Endodermal cell (in vitro differentiated cells): ENCODE data around the gene RAB26. TPM values are rescaled to one million over a fixed set of nuclear protein-coding genes. Genes with fewer than 3 reads are reported as not detected.

Experiments used
- DNase-seq: peaks from one replicate; pipeline ENCODE4 v3.0.0-alpha.2; 2017
- H3K27ac ChIP-seq: 2 replicates; pipeline ENCODE4 v1.5.1; 2013; ENCODE audit warnings: mild to moderate bottlenecking, low read depth, low read length, moderate library complexity
- H3K27me3 ChIP-seq: 2 replicates; pipeline ENCODE4 v1.6.1; 2013; ENCODE audit warnings: mild to moderate bottlenecking, low read length, moderate library complexity; ENCODE audit not compliant: insufficient read depth, control insufficient read depth, poor library complexity, severe bottlenecking
- H3K36me3 ChIP-seq: 2 replicates; pipeline ENCODE4 v1.7.0; 2013; ENCODE audit warnings: mild to moderate bottlenecking, low read length, moderate library complexity; ENCODE audit not compliant: control insufficient read depth, insufficient read depth
- H3K4me1 ChIP-seq: one replicate; pipeline ENCODE4 v1.7.0; 2013; ENCODE audit warnings: low read length; ENCODE audit not compliant: control insufficient read depth, insufficient read depth
- H3K4me3 ChIP-seq: 2 replicates; pipeline ENCODE4 v1.5.1; 2013; ENCODE audit warnings: mild to moderate bottlenecking, low read length, moderate library complexity
- H3K9ac ChIP-seq: 2 replicates; pipeline ENCODE4 v1.6.1; 2013; ENCODE audit warnings: mild to moderate bottlenecking, low read length, moderate library complexity; ENCODE audit not compliant: poor library complexity, severe bottlenecking; ENCODE audit errors: extremely low read depth
- H3K9me3 ChIP-seq: 2 replicates; pipeline ENCODE4 v1.6.1; 2013; ENCODE audit warnings: mild to moderate bottlenecking, low read length, moderate library complexity; ENCODE audit not compliant: control insufficient read depth
- H3K27ac Mint-ChIP-seq: 2 replicates; pipeline ENCODE4 v1.8.0; 2020; ENCODE audit warnings: mixed read lengths
- H3K27me3 Mint-ChIP-seq: 2 replicates; pipeline ENCODE4 v1.8.0; 2021; ENCODE audit warnings: mild to moderate bottlenecking, mixed read lengths; ENCODE audit not compliant: insufficient read depth
- H3K36me3 Mint-ChIP-seq: 2 replicates; pipeline ENCODE4 v1.8.0; 2020; ENCODE audit warnings: low read depth, mixed read lengths
- H3K4me1 Mint-ChIP-seq: 2 replicates; pipeline ENCODE4 v1.8.0; 2020; ENCODE audit warnings: mixed read lengths
- H3K4me3 Mint-ChIP-seq: 2 replicates; pipeline ENCODE4 v1.8.0; 2020; ENCODE audit warnings: mild to moderate bottlenecking, moderate library complexity, mixed read lengths
- H3K9me3 Mint-ChIP-seq: 2 replicates; pipeline ENCODE4 v1.8.0; 2020; ENCODE audit warnings: mild to moderate bottlenecking, mixed read lengths
- CTCF ChIP-seq: fragments of 200-600 bp; sonication (generic); conservative IDR thresholded peaks from 2 replicates; pipeline ENCODE4 v1.5.0; 2021; ENCODE audit warnings: antibody characterized with exemption, mild to moderate bottlenecking
- WGBS, 2 experiments: methylation state at CpG; one replicate each; pipeline versions ENCODE4 v1.1.5 to v1.1.7; 2013; ENCODE audit warnings: missing lambda C conversion rate in 2 of 2, mixed read lengths in 1 of 2; ENCODE audit not compliant: insufficient coverage in 1 of 2, insufficient read length in 1 of 2; 5-methylcytosine and 5-hydroxymethylcytosine counted together
- total RNA-seq, 2 donors: library from RNA; stranded (reverse); fragmentation: NEBNext Ultra II Directional in 1 of 2; extraction: Animal tissue kit (Norgen Biotek cat#: 25700) in 1 of 2; gene quantifications; 2 replicates in 1 of 2; 3 replicates in 1 of 2; pipeline ENCODE4 v1.2.1, GENCODE V29; 2021

Gene RAB26
- total RNA-seq, 2 donors from 2014 or later = 3.2 to 4.9 TPM

- Histone ChIP-seq H3K9me3 (no peaks in the 10 kb centered on the region), H3K27me3 (peaks cover 48% of the 10 kb centered on the region), H3K36me3 (no peaks in the 10 kb centered on the region), H3K4me1 (peaks cover 7% of the 10 kb centered on the region), H3K4me3 (peak within 1 kb of the TSS; percentile 66), H3K9ac (no peak within 1 kb of the TSS), H3K27ac (no peak within 1 kb of the TSS)
- 0% methylated on average over 13 to 107 of the region's 129 CpGs for WGBS, 2 experiments
- Mint-ChIP-seq H3K36me3 (no peaks in the 10 kb centered on the region), H3K9me3 (no peaks in the 10 kb centered on the region), H3K4me1 (no peaks in the 10 kb centered on the region), H3K27me3 (peaks cover 50% of the 10 kb centered on the region), H3K27ac (no peak within 1 kb of the TSS), H3K4me3 (peak within 1 kb of the TSS; percentile 52)
- DNase-seq = peak; percentile 71
- TF ChIP-seq CTCF = no peak
Observed at GRCh38 chr16:2196162-2196980, 47.9 kb downstream of the RAB26 start, which contains the start of gene CASKIN1. Gene CASKIN1, minus strand, starts transcription at chr16:2196605. Its CDS starts 173 bp downstream, at chr16:2196432.

- Histone ChIP-seq H3K9me3 (no peaks in the 10 kb centered on the region), H3K9ac (no peak overlapping the region), H3K4me1 (peaks cover 7% of the 10 kb centered on the region), H3K36me3 (no peaks in the 10 kb centered on the region), H3K27me3 (peaks cover 48% of the 10 kb centered on the region), H3K4me3 (no peak overlapping the region), H3K27ac (no peak overlapping the region)
- Mint-ChIP-seq H3K4me1 (no peaks in the 10 kb centered on the region), H3K27ac (no peak overlapping the region), H3K36me3 (no peaks in the 10 kb centered on the region), H3K27me3 (peaks cover 57% of the 10 kb centered on the region), H3K4me3 (peak overlapping the region; percentile 52), H3K9me3 (no peaks in the 10 kb centered on the region)
- no peak for TF ChIP-seq CTCF
- WGBS, 2 experiments = 40 to 47% methylated on average over 16 to 32 of the region's 32 CpGs
- no peak for DNase-seq
Observed at GRCh38 chr16:2196981-2197511, 48.6 kb downstream of the RAB26 start.

- H3K9me3 ChIP-seq = no peaks in the 10 kb centered on the region
- H3K36me3 ChIP-seq = no peaks in the 10 kb centered on the region
- TF ChIP-seq CTCF = no peak
- no peaks in the 10 kb centered on the region for H3K36me3 Mint-ChIP-seq
- peaks cover 7% of the 10 kb centered on the region for H3K4me1 ChIP-seq
- H3K9me3 Mint-ChIP-seq = no peaks in the 10 kb centered on the region
- H3K27ac ChIP-seq = no peak overlapping the region
- H3K4me1 Mint-ChIP-seq = no peaks in the 10 kb centered on the region
- peaks cover 48% of the 10 kb centered on the region for H3K27me3 ChIP-seq
- no peak overlapping the region for H3K27ac Mint-ChIP-seq
- WGBS, 2 experiments = 78 to 85% methylated on average over 6 of the region's 6 CpGs
- H3K4me3 ChIP-seq = no peak overlapping the region
- no peak overlapping the region for H3K9ac ChIP-seq
- H3K27me3 Mint-ChIP-seq = peaks cover 63% of the 10 kb centered on the region
- DNase-seq = no peak
- H3K4me3 Mint-ChIP-seq = peak overlapping the region; percentile 52
Observed at GRCh38 chr16:2197765-2198164, 49.3 kb downstream of the RAB26 start.
